GM13976 (cell line): ENCODE results near the gene PHLDB3.

ENCODE experiments used
- DNase-seq: peaks from one replicate; pipeline ENCODE4 v3.0.0; 2012; ENCODE audit warnings: low spot score
- CTCF ChIP-seq: IDR thresholded peaks from 2 replicates; pipeline ENCODE4 v1.5.1; 2012; ENCODE audit warnings: borderline replicate concordance, mild to moderate bottlenecking; ENCODE audit not compliant: insufficient read depth; ENCODE audit errors: extremely low read depth, missing control alignments, control extremely low read depth
- in situ Hi-C: fragments of 300-500 bp; cut with MboI; formaldehyde crosslinking; loops from one replicate; pipeline ENCODE4 v1.12.0; 2022; ENCODE audit warnings: low sequenced_read_pairs, mixed read lengths, inconsistent platforms; ENCODE audit not compliant: unreplicated experiment

The PHLDB3 gene

GRCh38 chr19:43471091-43471490, 33.5 kb downstream of the PHLDB3 start:
- in situ Hi-C loops = no loop called here
- TF ChIP-seq CTCF = no peak
- DNase-seq = no peak

DNA sequence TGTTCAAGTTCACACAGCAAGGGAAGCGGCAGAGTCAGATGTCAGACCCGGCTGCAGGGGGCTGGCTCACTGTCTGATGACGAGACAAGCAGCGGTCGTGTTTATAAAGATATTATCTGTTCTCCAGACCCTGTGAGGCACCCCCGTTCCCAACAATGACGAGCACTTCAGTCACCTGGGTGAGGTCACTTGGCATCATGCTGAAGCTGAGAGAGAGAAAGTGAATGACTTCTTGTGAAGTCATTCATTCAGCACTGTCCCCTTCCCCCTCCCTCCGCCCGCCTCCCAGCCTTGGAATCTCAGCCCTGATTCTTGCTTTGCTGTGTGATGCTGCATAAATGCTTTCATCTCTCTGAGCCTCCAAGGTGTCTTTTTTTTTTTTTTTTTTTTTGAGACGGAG, 34.3 kb downstream of the PHLDB3 start:
- no peak for DNase-seq
- TF ChIP-seq CTCF = no peak
- in situ Hi-C loops = no loop called here

GRCh38 chr19:43469160-43469480, 35.4 kb downstream of the PHLDB3 start:
- TF ChIP-seq CTCF = no peak
- in situ Hi-C loops = no loop called here
- DNase-seq = no peak

GRCh38 chr19:43468354-43469159, 36.0 kb downstream of the PHLDB3 start:
- no peak for DNase-seq
- in situ Hi-C loops = no loop called here
- no peak for TF ChIP-seq CTCF

DNA sequence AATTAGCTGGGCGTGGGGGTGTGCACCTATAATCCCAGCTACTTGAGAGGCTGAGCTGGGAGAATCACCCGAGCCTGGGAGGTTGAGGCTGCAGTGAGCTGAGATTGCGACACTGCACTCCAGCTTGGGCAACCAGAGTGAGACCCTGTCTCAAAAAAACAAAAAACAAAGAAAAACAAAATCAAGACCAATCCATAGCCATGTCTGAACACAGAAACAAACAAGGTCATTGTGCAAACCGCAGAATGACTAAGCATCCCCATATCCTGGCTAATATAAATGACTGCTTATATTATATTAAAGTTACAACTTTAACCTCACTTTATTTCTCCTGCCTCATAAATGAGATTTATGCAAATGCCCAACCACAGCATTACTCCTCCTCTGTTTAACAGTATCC, 36.8 kb downstream of the PHLDB3 start:
- no peak for TF ChIP-seq CTCF
- in situ Hi-C loops = no loop called here
- no peak for DNase-seq

DNA sequence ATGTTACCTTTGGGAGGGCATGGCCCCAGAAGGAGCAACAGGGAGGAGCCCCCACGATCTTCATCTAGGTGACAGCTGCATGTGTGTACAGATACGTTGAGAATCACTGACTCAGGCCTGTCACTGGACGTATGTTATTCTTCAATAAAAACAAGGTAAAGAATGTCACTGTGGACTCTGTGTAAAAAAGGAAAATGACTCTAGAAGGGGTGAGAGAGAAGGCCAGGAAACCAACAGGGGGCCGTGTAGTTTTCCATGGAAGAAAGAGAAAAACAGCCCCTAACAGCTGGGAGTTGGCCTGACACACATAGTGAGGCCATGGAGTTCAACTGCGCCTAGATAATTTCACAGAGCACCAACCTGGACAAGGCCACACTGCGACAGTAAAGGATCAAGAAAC, 37.3 kb downstream of the PHLDB3 start:
- no peak for DNase-seq
- in situ Hi-C loops = no loop called here
- no peak for TF ChIP-seq CTCF
